H1 (cell line): ENCODE data around the gene TMEM117. TPM values are rescaled to one million over a fixed set of nuclear protein-coding genes. Genes with fewer than 3 reads are reported as not detected.

Experiments used
- CTCF ChIA-PET: fragments of 300-600 bp; sonication (Branson Sonifier 250); formaldehyde crosslinking; loops from one replicate; lab custom pipeline; 2021; ENCODE audit not compliant: partially characterized antibody; lab: Charles Lee
- POLR2A ChIA-PET: fragments of 300-600 bp; sonication (Branson Sonifier 250); formaldehyde crosslinking; loops from one replicate; lab custom pipeline; 2021; ENCODE audit warnings: inconsistent platforms; ENCODE audit not compliant: partially characterized antibody; lab: Charles Lee
- DNase-seq, 2 experiments: peaks; one replicate each; pipeline versions ENCODE4 v3.0.0 to v3.0.0-alpha.2; 2010 to 2022; ENCODE audit warnings: low spot score in 2 of 2, low read depth in 1 of 2, mixed read lengths in 1 of 2
- FAIRE-seq: peaks from 2 replicates; lab custom pipeline; 2011; peaks lifted over from hg19 to GRCh38; lab: Jason Lieb, UNC
- H2AFZ ChIP-seq: 2 replicates; pipeline ENCODE4 v1.8.1; 2012; ENCODE audit warnings: low read length, inconsistent platforms
- H2AK5ac ChIP-seq: 2 replicates; pipeline ENCODE4 v1.6.1; 2013; ENCODE audit warnings: low read depth, low read length
- H2BK120ac ChIP-seq: replicated peaks from 2 replicates; pipeline ENCODE3; 2013; ENCODE audit warnings: low read depth, low read length, inconsistent platforms
- H2BK12ac ChIP-seq: 2 replicates; pipeline ENCODE4 v1.6.1; 2013; ENCODE audit warnings: low read depth, low read length
- H2BK15ac ChIP-seq: 2 replicates; pipeline ENCODE4 v1.6.1; 2013; ENCODE audit warnings: low read length
- H2BK20ac ChIP-seq: 2 replicates; pipeline ENCODE4 v1.6.1; 2013; ENCODE audit warnings: low read length
- H2BK5ac ChIP-seq: 2 replicates; pipeline ENCODE4 v1.6.1; 2013; ENCODE audit warnings: low read depth, low read length
- H3K14ac ChIP-seq: 2 replicates; pipeline ENCODE4 v1.6.1; 2013; ENCODE audit warnings: inconsistent platforms; ENCODE audit not compliant: insufficient read length
- H3K18ac ChIP-seq: 2 replicates; pipeline ENCODE4 v1.6.1; 2013; ENCODE audit warnings: low read length; ENCODE audit errors: extremely low read depth
- H3K23ac ChIP-seq: 2 replicates; pipeline ENCODE4 v1.6.1; 2013; ENCODE audit warnings: inconsistent platforms; ENCODE audit not compliant: insufficient read length
- H3K23me2 ChIP-seq: 2 replicates; pipeline ENCODE4 v1.6.1; 2013; ENCODE audit warnings: low read depth, low read length
- H3K27ac ChIP-seq: 2 replicates; pipeline ENCODE4 v1.6.1; 2011; ENCODE audit warnings: low read depth, low read length, inconsistent platforms
- H3K27me3 ChIP-seq, 4 experiments: replicated peaks in 1 of 4; 1 replicate in 1 of 4; 2 replicates in 3 of 4; pipeline versions ENCODE4 v1.6.1 to v1.8.1; 2011 to 2013; ENCODE audit warnings: low read length in 3 of 4, mild to moderate bottlenecking in 3 of 4, inconsistent platforms in 2 of 4, mixed read lengths in 2 of 4, moderate library complexity in 1 of 4; ENCODE audit not compliant: control insufficient read depth in 3 of 4, insufficient read depth in 3 of 4; ENCODE audit errors: extremely low read depth in 1 of 4
- H3K36me3 ChIP-seq, 4 experiments: 2 replicates each; pipeline versions ENCODE4 v1.6.1 to v1.8.1; 2011 to 2013; ENCODE audit warnings: mild to moderate bottlenecking in 4 of 4, low read length in 3 of 4, moderate library complexity in 2 of 4, control low read depth in 1 of 4, inconsistent platforms in 1 of 4; ENCODE audit not compliant: insufficient read depth in 4 of 4, control insufficient read depth in 2 of 4
- H3K4ac ChIP-seq: replicated peaks from 2 replicates; pipeline ENCODE3; 2013; ENCODE audit warnings: low read length, low read depth, mixed read lengths, inconsistent platforms; ENCODE audit not compliant: insufficient read length
- H3K4me1 ChIP-seq, 4 experiments: replicated peaks in 1 of 4; 1 replicate in 1 of 4; 2 replicates in 3 of 4; pipeline versions ENCODE4 v1.6.1 to v1.8.1; 2011 to 2013; ENCODE audit warnings: low read length in 3 of 4, inconsistent platforms in 2 of 4, mixed read lengths in 1 of 4; ENCODE audit not compliant: insufficient read depth in 4 of 4, control insufficient read depth in 3 of 4
- H3K4me2 ChIP-seq, 2 experiments: 2 replicates each; pipeline versions ENCODE4 v1.6.1 to v1.8.1; 2011 to 2013; ENCODE audit warnings: low read depth in 2 of 2, low read length in 2 of 2, control low read depth in 1 of 2, inconsistent platforms in 1 of 2, mild to moderate bottlenecking in 1 of 2; ENCODE audit not compliant: insufficient read depth in 1 of 2
- H3K4me3 ChIP-seq, 4 experiments: fragments of 200-600, 300-600 bp in 1 of 4; sonication (generic), shearing (Covaris generic), sonication (Bioruptor Twin) in 1 of 4; 2 replicates each; pipeline versions ENCODE4 v1.5.1 to v1.8.1; 2011 to 2016; ENCODE audit warnings: low read length in 4 of 4, low read depth in 3 of 4, control low read depth in 2 of 4, inconsistent platforms in 2 of 4, mild to moderate bottlenecking in 2 of 4, mixed read lengths in 1 of 4, moderate library complexity in 1 of 4; ENCODE audit not compliant: insufficient read depth in 2 of 4; ENCODE audit errors: extremely low read depth in 1 of 4
- H3K56ac ChIP-seq: replicated peaks from 2 replicates; pipeline ENCODE3; 2013; ENCODE audit warnings: low read depth, mild to moderate bottlenecking, mixed read lengths, low read length, inconsistent platforms; ENCODE audit not compliant: insufficient read length
- H3K79me1 ChIP-seq: 2 replicates; pipeline ENCODE4 v1.6.1; 2013; ENCODE audit warnings: low read depth, low read length, control low read depth
- H3K79me2 ChIP-seq, 2 experiments: 2 replicates each; pipeline versions ENCODE4 v1.6.1 to v1.8.1; 2012 to 2013; ENCODE audit warnings: low read length in 2 of 2, mild to moderate bottlenecking in 2 of 2, inconsistent platforms in 1 of 2; ENCODE audit not compliant: insufficient read depth in 2 of 2, control insufficient read depth in 1 of 2
- H3K9ac ChIP-seq, 4 experiments: replicated peaks in 1 of 4; 1 replicate in 1 of 4; 2 replicates in 3 of 4; pipeline versions ENCODE4 v1.6.1 to v1.8.1; 2011 to 2013; ENCODE audit warnings: low read depth in 3 of 4, low read length in 3 of 4, control low read depth in 2 of 4, mild to moderate bottlenecking in 2 of 4, moderate library complexity in 2 of 4, inconsistent platforms in 1 of 4; ENCODE audit errors: extremely low read depth in 1 of 4
- H3K9me3 ChIP-seq, 2 experiments: 2 replicates each; pipeline versions ENCODE4 v1.6.1 to v1.8.1; 2012 to 2013; ENCODE audit warnings: mild to moderate bottlenecking in 2 of 2, moderate library complexity in 2 of 2, control low read depth in 1 of 2, inconsistent platforms in 1 of 2, low read depth in 1 of 2, low read length in 1 of 2, mixed read lengths in 1 of 2; ENCODE audit not compliant: insufficient read depth in 2 of 2
- H4K20me1 ChIP-seq, 2 experiments: replicated peaks in 1 of 2; 2 replicates each; pipeline versions ENCODE3 to v1.8.1; 2011 to 2013; ENCODE audit warnings: inconsistent platforms in 2 of 2, low read length in 2 of 2, mild to moderate bottlenecking in 1 of 2; ENCODE audit not compliant: insufficient read depth in 2 of 2, control insufficient read depth in 1 of 2
- H4K5ac ChIP-seq: 2 replicates; pipeline ENCODE4 v1.6.1; 2013; ENCODE audit warnings: low read length, low read depth, mixed read lengths, inconsistent platforms; ENCODE audit not compliant: insufficient read length
- H4K8ac ChIP-seq: 2 replicates; pipeline ENCODE4 v1.8.0; 2013; ENCODE audit warnings: mild to moderate bottlenecking, moderate library complexity, low read length, inconsistent platforms; ENCODE audit not compliant: insufficient read depth; ENCODE audit errors: extremely low read depth
- H4K91ac ChIP-seq: replicated peaks from 2 replicates; pipeline ENCODE3; 2013; ENCODE audit warnings: low read length, mixed read lengths, inconsistent platforms; ENCODE audit not compliant: insufficient read length
- BRCA1 ChIP-seq: IDR thresholded peaks from 2 replicates; pipeline ENCODE4 v1.6.1; 2012; ENCODE audit warnings: low read depth, low read length, improper control_type of control experiment
- GTF2F1 ChIP-seq: IDR thresholded peaks from 2 replicates; pipeline ENCODE4 v1.6.1; 2012; ENCODE audit warnings: low read depth, low read length, improper control_type of control experiment, borderline replicate concordance
- HDAC2 ChIP-seq, 2 experiments: fragments of 300-600 bp in 1 of 2; sonication (generic) in 1 of 2; IDR thresholded peaks; 2 replicates each; pipeline ENCODE4 v1.6.1; 2011 to 2012; ENCODE audit warnings: low read depth in 2 of 2, low read length in 2 of 2, mild to moderate bottlenecking in 2 of 2, moderate library complexity in 2 of 2, borderline replicate concordance in 1 of 2, inconsistent platforms in 1 of 2
- HDAC6 ChIP-seq: IDR thresholded peaks from one replicate; pipeline ENCODE4 v1.7.1; 2012; ENCODE audit warnings: low read depth, mild to moderate bottlenecking, inconsistent platforms, low read length, moderate library complexity
- JUND ChIP-seq: IDR thresholded peaks from 2 replicates; pipeline ENCODE4 v1.6.1; 2011; ENCODE audit warnings: mild to moderate bottlenecking, improper control_type of control experiment, low read length
- RXRA ChIP-seq: IDR thresholded peaks from 2 replicates; pipeline ENCODE4 v1.6.1; 2011; ENCODE audit warnings: low read depth, mild to moderate bottlenecking, low read length, moderate library complexity; ENCODE audit not compliant: insufficient read depth
- TAF1 ChIP-seq: IDR thresholded peaks from 2 replicates; pipeline ENCODE4 v1.6.1; 2011; ENCODE audit warnings: mild to moderate bottlenecking, low read depth, low read length
- WGBS, 2 experiments: shearing (Covaris generic) in 1 of 2; methylation state at CpG; one replicate each; pipeline versions ENCODE4 v1.1.6 to v1.1.7; 2013 to 2015; ENCODE audit warnings: low lambda C conversion rate in 2 of 2, mixed read lengths in 2 of 2, inconsistent platforms in 1 of 2, low coverage in 1 of 2, missing lambda C conversion rate in 1 of 2; ENCODE audit not compliant: insufficient replicate concordance in 2 of 2, insufficient coverage in 1 of 2, insufficient read length in 1 of 2; ENCODE audit errors: extremely low coverage in 1 of 2, missing lambda C conversion rate in 1 of 2; 5-methylcytosine and 5-hydroxymethylcytosine counted together
- polyA plus RNA-seq, 7 experiments: library from polyadenylated mRNA; depleted of rRNA in 3 of 7; stranded (reverse) in 5 of 7; unstranded in 2 of 7; fragments of >200 nt in 5 of 7; fragments of 200-250 nt in 2 of 7; gene quantifications; 1 replicate in 5 of 7; 2 replicates in 1 of 7; 4 replicates in 1 of 7; pipeline versions ENCODE4 v1.2.1 to v1.2.3, GENCODE V29; 2011 to 2013; ENCODE audit warnings: missing spikeins in 2 of 7, mixed read lengths in 2 of 7
- total RNA-seq: library from RNA; stranded (reverse); fragmentation: NEBNext Ultra II Directional; extraction: Animal tissue kit (Norgen Biotek cat#: 25700); gene quantifications from 2 replicates; pipeline ENCODE4 v1.2.1, GENCODE V29; 2021

Gene TMEM117
- total and polyA plus RNA-seq, 2 of the 8 experiments (the other 6 are each of a cell fraction or from before 2014, with no cell fraction given): 0.80 to 1.4 TPM

GRCh38 chr12:44098786-44099185 lies 262.9 kb downstream of the TMEM117 start:
- ChIA-PET POLR2A (no interaction called here), CTCF (no interaction called here)
- no peak overlapping the region for H3K4ac ChIP-seq
- H3K23me2 ChIP-seq: no peaks in the 10 kb centered on the region
- 85% methylated on average over 1 of the region's 1 CpG; no CpG with 5 or more reads in 1 of the 2 experiments for WGBS, 2 experiments
- no peak overlapping the region for H3K56ac ChIP-seq
- no peaks in the 10 kb centered on the region for H3K27me3 ChIP-seq
- no peak overlapping the region for H3K18ac ChIP-seq
- no peaks in the 10 kb centered on the region for H3K79me1 ChIP-seq
- H2BK120ac ChIP-seq: no peak overlapping the region
- no peak overlapping the region for H3K9ac ChIP-seq
- no peak overlapping the region for H3K4me2 ChIP-seq
- H2BK5ac ChIP-seq: no peak overlapping the region
- no peak overlapping the region for H3K23ac ChIP-seq
- no peak overlapping the region for H2AFZ ChIP-seq
- H4K8ac ChIP-seq: no peak overlapping the region
- H2BK20ac ChIP-seq: no peak overlapping the region
- TF ChIP-seq HDAC6: no peak
- TF ChIP-seq JUND: no peak
- TF ChIP-seq RXRA: no peak
- TF ChIP-seq BRCA1: no peak
- TF ChIP-seq GTF2F1: no peak
- TF ChIP-seq HDAC2 (IDR thresholded peaks at IDR 0.05; ENCODE audit: borderline replicate concordance in 1 of 2, low read depth in 2 of 2, low read length in 2 of 2): no peak
- no peak for TF ChIP-seq TAF1
- TF ChIP-seq, all 59 proteins: peak for 0
- no peaks in the 10 kb centered on the region for H3K79me2 ChIP-seq
- H2AK5ac ChIP-seq: no peak overlapping the region
- H2BK15ac ChIP-seq: no peak overlapping the region
- H4K5ac ChIP-seq: no peak overlapping the region
- H3K4me3 ChIP-seq: no peak overlapping the region
- H3K14ac ChIP-seq: no peak overlapping the region
- FAIRE-seq: no peak
- no peaks in the 10 kb centered on the region; a peak in 1 of 4 replicates for H3K9me3 ChIP-seq
- no peak overlapping the region for H3K27ac ChIP-seq
- DNase-seq: no peak
- no peaks in the 10 kb centered on the region for H3K36me3 ChIP-seq
- no peaks in the 10 kb centered on the region for H4K20me1 ChIP-seq
- H3K4me1 ChIP-seq: no peaks in the 10 kb centered on the region
- no peak overlapping the region for H2BK12ac ChIP-seq
- no peak overlapping the region for H4K91ac ChIP-seq
